HEK293 (cell line): ENCODE results near the gene TTLL3.

Source experiments
- GLI2 ChIP-seq: fragments of 450-650 bp; formaldehyde crosslinking; IDR thresholded peaks from 2 replicates; pipeline ENCODE4; 2017; ENCODE audit warnings: missing biosample characterization, missing genetic modification characterization, low read depth, borderline replicate concordance
- KLF7 ChIP-seq: fragments of 450-650 bp; formaldehyde crosslinking; IDR thresholded peaks from 2 replicates; pipeline ENCODE4 v1.5.1; 2016; ENCODE audit warnings: missing biosample characterization, missing genetic modification characterization, borderline replicate concordance
- TCF7L2 ChIP-seq: IDR thresholded peaks from 2 replicates; pipeline ENCODE4 v1.6.1; 2011; ENCODE audit warnings: low read depth, mild to moderate bottlenecking, inconsistent platforms, low read length, moderate library complexity, borderline replicate concordance
- ZBTB48 ChIP-seq: fragments of 450-650 bp; formaldehyde crosslinking; IDR thresholded peaks from 2 replicates; pipeline ENCODE4 v1.5.1; 2016; ENCODE audit warnings: missing biosample characterization, missing genetic modification characterization
- ZNF132 ChIP-seq: fragments of 450-650 bp; formaldehyde crosslinking; IDR thresholded peaks from 2 replicates; pipeline ENCODE4 v1.5.1; 2017; ENCODE audit warnings: missing biosample characterization, missing genetic modification characterization, borderline replicate concordance
- ZNF37A ChIP-seq: fragments of 450-650 bp; IDR thresholded peaks from 2 replicates; pipeline ENCODE4 v1.5.1; 2018; ENCODE audit warnings: missing biosample characterization, missing genetic modification characterization
- ZNF391 ChIP-seq: fragments of 450-650 bp; formaldehyde crosslinking; IDR thresholded peaks from 2 replicates; pipeline ENCODE4 v1.5.1; 2016; ENCODE audit warnings: low read depth, missing biosample characterization, missing genetic modification characterization, borderline replicate concordance
- ZNF423 ChIP-seq: fragments of 450-650 bp; formaldehyde crosslinking; IDR thresholded peaks from 2 replicates; pipeline ENCODE4 v1.5.1; 2016; ENCODE audit warnings: missing biosample characterization, missing genetic modification characterization
- ZNF514 ChIP-seq: fragments of 450-650 bp; formaldehyde crosslinking; IDR thresholded peaks from 2 replicates; pipeline ENCODE4 v1.5.1; 2016; ENCODE audit warnings: missing biosample characterization, missing genetic modification characterization
- ZNF555 ChIP-seq: fragments of 450-650 bp; formaldehyde crosslinking; conservative IDR thresholded peaks from 2 replicates; pipeline ENCODE4 v1.5.1; 2017; ENCODE audit warnings: missing biosample characterization, mild to moderate bottlenecking, missing genetic modification characterization, inconsistent platforms
- ZNF558 ChIP-seq: fragments of 450-650 bp; formaldehyde crosslinking; IDR thresholded peaks from 2 replicates; pipeline ENCODE4 v1.5.1; 2016; ENCODE audit warnings: missing biosample characterization, missing genetic modification characterization
- ZNF561 ChIP-seq: fragments of 450-650 bp; IDR thresholded peaks from 2 replicates; pipeline ENCODE4 v1.5.1; 2018; ENCODE audit warnings: missing biosample characterization, missing genetic modification characterization, borderline replicate concordance
- ZNF585B ChIP-seq: fragments of 450-650 bp; formaldehyde crosslinking; IDR thresholded peaks from 2 replicates; pipeline ENCODE4 v1.5.1; 2016; ENCODE audit warnings: missing biosample characterization, missing genetic modification characterization
- ZNF624 ChIP-seq: fragments of 450-650 bp; formaldehyde crosslinking; IDR thresholded peaks from 2 replicates; pipeline ENCODE4 v1.5.1; 2017; ENCODE audit warnings: missing biosample characterization, missing genetic modification characterization
- ZNF776 ChIP-seq: fragments of 450-650 bp; formaldehyde crosslinking; IDR thresholded peaks from 2 replicates; pipeline ENCODE4 v1.5.0; 2017; ENCODE audit warnings: missing biosample characterization, missing genetic modification characterization, borderline replicate concordance
- TF ChIP-seq, protein P1 (sequence below): fragments of 450-650 bp; formaldehyde crosslinking; IDR thresholded peaks from 2 replicates; pipeline ENCODE4 v1.5.1; 2016; ENCODE audit warnings: missing biosample characterization, missing genetic modification characterization
- TF ChIP-seq, protein P2 (sequence below): fragments of 450-650 bp; formaldehyde crosslinking; IDR thresholded peaks from 2 replicates; pipeline ENCODE4 v1.5.1; 2016; ENCODE audit warnings: missing biosample characterization, missing genetic modification characterization
- TF ChIP-seq, protein P3 (sequence below): fragments of 450-650 bp; formaldehyde crosslinking; IDR thresholded peaks from 2 replicates; pipeline ENCODE4 v1.5.1; 2016; ENCODE audit warnings: missing biosample characterization, missing genetic modification characterization
- TF ChIP-seq, protein P4 (sequence below): fragments of 450-650 bp; formaldehyde crosslinking; IDR thresholded peaks from 2 replicates; pipeline ENCODE4 v1.5.1; 2016; ENCODE audit warnings: missing biosample characterization, missing genetic modification characterization
- TF ChIP-seq, protein P5 (sequence below): fragments of 450-650 bp; formaldehyde crosslinking; IDR thresholded peaks from 2 replicates; pipeline ENCODE4 v1.5.1; 2016; ENCODE audit warnings: missing biosample characterization, missing genetic modification characterization

TTLL3 gene

DNA sequence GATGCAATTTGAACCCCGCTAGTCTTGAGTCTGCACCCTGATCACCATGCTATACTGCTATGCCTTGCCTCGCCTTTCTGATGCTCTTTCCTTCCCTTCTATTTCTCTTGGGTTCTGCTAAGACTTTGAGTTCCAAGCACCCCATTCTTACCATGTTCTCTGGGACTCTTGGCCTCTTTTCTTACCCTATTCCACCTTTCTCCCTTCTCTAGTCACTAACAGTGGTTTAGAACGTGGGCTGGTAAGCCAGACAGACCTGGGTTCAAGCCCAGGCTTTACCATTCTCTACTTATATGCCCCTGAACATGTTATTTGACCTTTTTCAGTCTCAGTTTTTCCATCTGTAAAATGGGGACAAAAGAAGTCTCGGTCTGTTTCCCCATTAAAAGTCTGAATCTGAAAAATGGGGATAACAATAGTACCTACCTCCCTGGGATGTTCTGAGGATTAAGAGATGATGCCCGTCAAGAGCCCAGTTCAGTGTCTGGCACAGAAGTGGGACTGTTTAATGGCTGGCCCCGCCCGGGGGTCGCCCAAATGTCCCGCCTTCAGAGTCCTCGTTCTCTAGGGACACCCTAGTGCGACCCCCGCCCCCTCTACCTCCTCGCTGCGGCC, 18.2 kb upstream of the TTLL3 start (continued):
- TF ChIP-seq KLF7 = no peak
- TF ChIP-seq ZNF558 (tag by site-specific recombination) = 0 out of 2 replicates have a peak, but pooled peaks have one; percentile 18
- TF ChIP-seq, protein P1, sequence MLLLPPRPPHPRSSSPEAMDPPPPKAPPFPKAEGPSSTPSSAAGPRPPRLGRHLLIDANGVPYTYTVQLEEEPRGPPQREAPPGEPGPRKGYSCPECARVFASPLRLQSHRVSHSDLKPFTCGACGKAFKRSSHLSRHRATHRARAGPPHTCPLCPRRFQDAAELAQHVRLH (tag by site-specific recombination) = no peak
- TF ChIP-seq, protein P2, sequence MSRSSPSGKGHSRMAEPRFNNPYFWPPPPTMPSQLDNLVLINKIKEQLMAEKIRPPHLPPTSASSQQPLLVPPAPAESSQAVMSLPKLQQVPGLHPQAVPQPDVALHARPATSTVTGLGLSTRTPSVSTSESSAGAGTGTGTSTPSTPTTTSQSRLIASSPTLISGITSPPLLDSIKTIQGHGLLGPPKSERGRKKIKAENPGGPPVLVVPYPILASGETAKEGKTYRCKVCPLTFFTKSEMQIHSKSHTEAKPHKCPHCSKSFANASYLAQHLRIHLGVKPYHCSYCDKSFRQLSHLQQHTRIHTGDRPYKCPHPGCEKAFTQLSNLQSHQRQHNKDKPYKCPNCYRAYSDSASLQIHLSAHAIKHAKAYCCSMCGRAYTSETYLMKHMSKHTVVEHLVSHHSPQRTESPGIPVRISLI = no peak
- peak; percentile 5; the same call in 1 of the 2 replicates for TF ChIP-seq ZBTB48 (tag by site-specific recombination)
- TF ChIP-seq ZNF555 (tag by site-specific recombination) = no peak
- TF ChIP-seq ZNF514 (tag by site-specific recombination) = no peak
- TF ChIP-seq ZNF132 (tag by site-specific recombination) = no peak
- no peak for TF ChIP-seq ZNF391
- peak; percentile 71 for TF ChIP-seq ZNF423 (tag by site-specific recombination)
- no peak for TF ChIP-seq ZNF624
- no peak for TF ChIP-seq ZNF776 (tag by site-specific recombination)
- no peak for TF ChIP-seq ZNF561 (tag by site-specific recombination)
- TF ChIP-seq GLI2 (tag by site-specific recombination) = no peak
- TF ChIP-seq ZNF37A = no peak
- TF ChIP-seq, protein P3, sequence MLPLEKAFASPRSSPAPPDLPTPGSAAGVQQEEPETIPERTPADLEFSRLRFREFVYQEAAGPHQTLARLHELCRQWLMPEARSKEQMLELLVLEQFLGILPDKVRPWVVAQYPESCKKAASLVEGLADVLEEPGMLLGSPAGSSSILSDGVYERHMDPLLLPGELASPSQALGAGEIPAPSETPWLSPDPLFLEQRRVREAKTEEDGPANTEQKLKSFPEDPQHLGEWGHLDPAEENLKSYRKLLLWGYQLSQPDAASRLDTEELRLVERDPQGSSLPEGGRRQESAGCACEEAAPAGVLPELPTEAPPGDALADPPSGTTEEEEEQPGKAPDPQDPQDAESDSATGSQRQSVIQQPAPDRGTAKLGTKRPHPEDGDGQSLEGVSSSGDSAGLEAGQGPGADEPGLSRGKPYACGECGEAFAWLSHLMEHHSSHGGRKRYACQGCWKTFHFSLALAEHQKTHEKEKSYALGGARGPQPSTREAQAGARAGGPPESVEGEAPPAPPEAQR (tag by site-specific recombination) = no peak
- TF ChIP-seq TCF7L2 = no peak
- TF ChIP-seq, protein P4, sequence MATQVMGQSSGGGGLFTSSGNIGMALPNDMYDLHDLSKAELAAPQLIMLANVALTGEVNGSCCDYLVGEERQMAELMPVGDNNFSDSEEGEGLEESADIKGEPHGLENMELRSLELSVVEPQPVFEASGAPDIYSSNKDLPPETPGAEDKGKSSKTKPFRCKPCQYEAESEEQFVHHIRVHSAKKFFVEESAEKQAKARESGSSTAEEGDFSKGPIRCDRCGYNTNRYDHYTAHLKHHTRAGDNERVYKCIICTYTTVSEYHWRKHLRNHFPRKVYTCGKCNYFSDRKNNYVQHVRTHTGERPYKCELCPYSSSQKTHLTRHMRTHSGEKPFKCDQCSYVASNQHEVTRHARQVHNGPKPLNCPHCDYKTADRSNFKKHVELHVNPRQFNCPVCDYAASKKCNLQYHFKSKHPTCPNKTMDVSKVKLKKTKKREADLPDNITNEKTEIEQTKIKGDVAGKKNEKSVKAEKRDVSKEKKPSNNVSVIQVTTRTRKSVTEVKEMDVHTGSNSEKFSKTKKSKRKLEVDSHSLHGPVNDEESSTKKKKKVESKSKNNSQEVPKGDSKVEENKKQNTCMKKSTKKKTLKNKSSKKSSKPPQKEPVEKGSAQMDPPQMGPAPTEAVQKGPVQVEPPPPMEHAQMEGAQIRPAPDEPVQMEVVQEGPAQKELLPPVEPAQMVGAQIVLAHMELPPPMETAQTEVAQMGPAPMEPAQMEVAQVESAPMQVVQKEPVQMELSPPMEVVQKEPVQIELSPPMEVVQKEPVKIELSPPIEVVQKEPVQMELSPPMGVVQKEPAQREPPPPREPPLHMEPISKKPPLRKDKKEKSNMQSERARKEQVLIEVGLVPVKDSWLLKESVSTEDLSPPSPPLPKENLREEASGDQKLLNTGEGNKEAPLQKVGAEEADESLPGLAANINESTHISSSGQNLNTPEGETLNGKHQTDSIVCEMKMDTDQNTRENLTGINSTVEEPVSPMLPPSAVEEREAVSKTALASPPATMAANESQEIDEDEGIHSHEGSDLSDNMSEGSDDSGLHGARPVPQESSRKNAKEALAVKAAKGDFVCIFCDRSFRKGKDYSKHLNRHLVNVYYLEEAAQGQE = no peak
- TF ChIP-seq, protein P5, sequence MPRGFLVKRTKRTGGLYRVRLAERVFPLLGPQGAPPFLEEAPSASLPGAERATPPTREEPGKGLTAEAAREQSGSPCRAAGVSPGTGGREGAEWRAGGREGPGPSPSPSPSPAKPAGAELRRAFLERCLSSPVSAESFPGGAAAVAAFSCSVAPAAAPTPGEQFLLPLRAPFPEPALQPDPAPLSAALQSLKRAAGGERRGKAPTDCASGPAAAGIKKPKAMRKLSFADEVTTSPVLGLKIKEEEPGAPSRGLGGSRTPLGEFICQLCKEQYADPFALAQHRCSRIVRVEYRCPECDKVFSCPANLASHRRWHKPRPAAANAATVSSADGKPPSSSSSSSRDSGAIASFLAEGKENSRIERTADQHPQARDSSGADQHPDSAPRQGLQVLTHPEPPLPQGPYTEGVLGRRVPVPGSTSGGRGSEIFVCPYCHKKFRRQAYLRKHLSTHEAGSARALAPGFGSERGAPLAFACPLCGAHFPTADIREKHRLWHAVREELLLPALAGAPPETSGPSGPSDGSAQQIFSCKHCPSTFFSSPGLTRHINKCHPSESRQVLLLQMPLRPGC = no peak
- TF ChIP-seq ZNF585B (tag by site-specific recombination) = no peak
